GF-D8 (cell line): ENCODE measurements around the gene CNTN5.

Experiments
- DNase-seq: peaks from one replicate; lab custom pipeline; 2025; lab: John Stamatoyannopoulos, UW

Gene CNTN5

GRCh38 chr11:99932684-99933083 lies 911.9 kb downstream of the CNTN5 start:
- no peak for DNase-seq

DNA sequence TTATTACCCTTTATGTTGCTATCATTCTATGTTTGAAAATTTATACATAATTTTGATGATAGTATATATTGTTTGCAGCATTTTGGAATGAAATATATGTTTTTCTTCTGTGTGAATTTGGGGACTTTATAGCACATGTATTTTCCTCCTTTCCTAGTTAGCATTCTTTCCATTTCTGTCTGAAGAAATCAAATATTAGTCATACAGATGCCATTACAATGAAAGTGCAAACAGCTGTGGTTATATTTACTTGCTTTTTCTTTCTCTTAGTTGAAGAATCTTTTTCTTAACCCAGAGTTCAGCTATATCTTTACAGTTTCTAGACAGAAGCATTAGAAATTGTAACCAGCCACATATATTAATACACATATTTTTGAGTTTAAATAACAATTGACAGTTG lies 913.3 kb downstream of the CNTN5 start:
- DNase-seq: no peak

DNA sequence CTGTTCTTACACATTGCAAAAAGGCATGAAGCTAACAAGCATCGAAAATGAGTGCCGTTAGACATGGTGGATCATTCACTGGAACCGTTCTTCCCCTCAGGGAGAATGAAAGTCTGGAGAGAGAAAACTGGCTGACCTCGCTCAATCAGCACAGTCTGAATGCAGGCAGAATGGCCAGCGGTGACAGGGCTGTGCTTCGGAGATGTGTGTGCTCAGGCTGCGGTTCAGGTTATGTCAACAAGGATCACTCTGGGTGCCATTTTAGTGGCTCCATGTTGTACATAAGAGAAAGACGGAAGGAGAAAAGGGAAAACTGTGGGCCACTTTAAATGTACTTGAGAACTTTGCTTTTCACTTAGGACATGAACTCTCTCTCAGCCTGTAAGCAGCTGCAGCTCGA lies 916.6 kb downstream of the CNTN5 start:
- DNase-seq: no peak

DNA sequence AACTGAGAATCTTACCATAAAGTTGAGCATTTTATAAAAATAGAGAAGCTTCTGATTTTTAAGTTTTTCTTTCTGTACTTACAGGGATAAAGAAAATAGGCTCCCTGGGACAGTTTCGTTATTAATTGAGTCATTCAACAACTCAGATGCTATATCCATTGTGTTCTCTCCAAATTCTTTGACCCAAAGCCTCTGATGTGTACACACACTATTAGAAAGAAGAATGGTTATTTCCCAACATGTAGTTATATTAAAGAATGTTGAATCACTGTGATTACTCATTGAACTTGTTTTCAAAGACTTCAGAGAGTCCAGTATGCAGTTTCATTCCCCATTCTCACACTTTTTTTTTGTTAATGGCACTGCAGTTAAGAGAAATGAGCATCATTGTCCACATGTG lies 932.1 kb downstream of the CNTN5 start:
- DNase-seq: no peak

DNA sequence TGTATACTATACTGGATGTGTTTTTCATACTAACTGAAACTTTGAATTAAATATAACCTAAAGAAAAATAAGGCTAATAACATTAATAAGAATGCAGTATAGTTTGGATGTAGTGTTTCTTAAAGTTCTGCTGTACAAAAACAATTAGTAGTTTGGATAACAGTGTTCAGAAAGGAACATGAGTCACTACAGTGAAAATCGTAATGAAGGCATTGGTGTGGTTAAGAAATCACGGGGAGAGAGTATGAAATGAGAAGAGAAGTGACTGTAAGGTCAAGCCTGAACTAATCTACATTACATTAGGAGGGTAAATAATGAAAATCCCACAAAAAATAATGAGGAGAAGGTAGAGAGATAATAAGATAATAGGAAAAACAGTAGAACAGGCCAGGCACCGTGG lies 939.8 kb downstream of the CNTN5 start:
- DNase-seq: no peak

DNA sequence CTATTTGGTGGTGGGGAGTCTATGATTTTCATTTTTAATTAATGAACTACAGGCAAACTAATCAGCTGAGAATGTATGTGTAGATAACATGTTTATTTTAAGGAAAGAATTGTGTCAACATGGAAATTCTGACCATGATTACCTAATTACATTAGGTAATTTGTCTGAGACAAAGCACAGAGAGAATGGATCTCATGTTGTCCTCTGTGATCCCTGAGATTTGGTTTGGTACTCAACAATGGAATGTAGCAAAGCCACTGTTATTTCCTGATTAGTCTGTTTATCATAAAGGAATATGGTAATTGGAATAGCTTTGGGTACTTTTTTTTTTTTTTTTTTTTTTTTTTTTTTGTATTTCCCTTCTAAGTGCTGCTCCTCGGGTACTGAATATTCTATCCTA lies 947.6 kb downstream of the CNTN5 start:
- no peak for DNase-seq

- DNase-seq: no peak
These were observed 953.2 kb downstream of the CNTN5 start for GRCh38 chr11:99973993-99974392.

DNA sequence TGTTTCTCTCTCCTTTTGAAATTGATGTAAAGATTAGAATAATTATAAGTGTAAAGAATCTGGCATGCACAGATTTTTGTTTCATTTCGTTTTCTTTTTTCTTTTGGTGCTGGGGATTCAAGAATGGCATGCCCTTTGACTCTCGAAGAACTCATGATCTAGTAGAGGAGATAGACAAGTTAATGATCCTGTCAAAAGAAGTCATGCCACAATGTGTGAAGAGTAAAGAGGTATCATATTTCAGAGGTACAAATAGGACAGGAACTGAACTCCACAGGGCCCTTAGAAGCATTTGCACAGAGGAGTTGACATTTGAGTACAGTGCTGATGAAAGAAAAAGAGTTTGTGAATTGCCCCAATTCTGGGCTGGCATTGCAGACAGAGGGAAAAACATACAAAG lies 958.3 kb downstream of the CNTN5 start:
- DNase-seq: no peak

GRCh38 chr11:99987821-99988470 lies 967.2 kb downstream of the CNTN5 start:
- no peak for DNase-seq

DNA sequence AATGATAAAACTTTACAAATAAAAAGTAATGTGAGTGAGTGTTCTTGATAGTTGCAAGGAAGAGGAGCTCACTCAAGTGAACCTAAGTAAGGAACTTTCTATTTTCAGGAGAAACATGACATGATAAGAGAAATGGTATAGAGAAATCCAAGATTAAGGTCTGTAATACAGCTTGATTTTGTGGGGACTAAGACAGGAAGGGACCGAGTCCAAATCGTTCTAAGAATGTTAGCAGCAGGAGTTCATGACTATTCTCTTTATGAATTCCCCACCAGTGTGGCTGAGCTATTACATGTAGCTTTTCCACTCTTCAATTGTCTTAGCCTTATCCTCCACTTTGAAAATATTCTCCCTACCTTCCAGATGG lies 967.7 kb downstream of the CNTN5 start:
- DNase-seq: no peak

DNA sequence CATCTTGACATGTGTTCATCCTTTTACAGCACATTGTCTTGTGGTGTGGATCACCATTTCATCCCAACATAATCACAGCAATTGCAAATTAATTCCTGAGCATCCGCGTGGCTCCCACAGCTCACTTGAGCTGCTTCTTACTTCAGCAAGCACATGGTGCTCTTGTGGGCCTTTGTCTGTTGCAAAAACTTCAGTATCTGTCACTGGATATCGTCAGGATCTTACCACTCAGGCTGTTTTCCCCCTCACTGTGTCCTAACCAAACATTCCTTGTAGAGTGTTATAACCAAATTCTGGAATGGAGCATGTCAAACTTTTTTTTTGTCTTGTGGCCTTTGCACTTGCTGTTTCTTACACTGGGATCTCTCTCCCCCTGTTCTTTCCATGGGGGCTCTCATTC lies 983.2 kb downstream of the CNTN5 start:
- DNase-seq: no peak

DNA sequence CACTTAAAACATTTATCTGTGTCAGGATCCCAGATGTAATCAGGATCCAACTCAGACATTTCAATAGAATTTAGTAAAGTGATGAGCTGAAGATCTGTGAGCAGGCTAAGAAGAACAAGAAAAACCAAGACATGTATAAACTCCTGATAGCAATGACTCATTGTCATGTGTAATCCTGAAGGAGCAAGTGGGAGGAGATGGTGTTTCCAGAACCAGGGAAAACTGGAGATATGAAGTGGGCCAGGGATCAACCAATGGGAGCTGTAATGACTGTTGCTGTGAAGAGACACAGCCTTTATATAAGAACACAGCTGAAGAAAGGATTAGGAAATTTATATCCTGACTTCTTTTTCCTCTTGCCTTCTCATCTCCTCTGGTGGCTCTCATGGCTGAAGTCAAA lies 983.8 kb downstream of the CNTN5 start:
- no peak for DNase-seq

GRCh38 chr11:100008417-100008816 lies 987.7 kb downstream of the CNTN5 start:
- DNase-seq: no peak

GRCh38 chr11:100009728-100010127 lies 989.0 kb downstream of the CNTN5 start:
- DNase-seq: no peak

DNA sequence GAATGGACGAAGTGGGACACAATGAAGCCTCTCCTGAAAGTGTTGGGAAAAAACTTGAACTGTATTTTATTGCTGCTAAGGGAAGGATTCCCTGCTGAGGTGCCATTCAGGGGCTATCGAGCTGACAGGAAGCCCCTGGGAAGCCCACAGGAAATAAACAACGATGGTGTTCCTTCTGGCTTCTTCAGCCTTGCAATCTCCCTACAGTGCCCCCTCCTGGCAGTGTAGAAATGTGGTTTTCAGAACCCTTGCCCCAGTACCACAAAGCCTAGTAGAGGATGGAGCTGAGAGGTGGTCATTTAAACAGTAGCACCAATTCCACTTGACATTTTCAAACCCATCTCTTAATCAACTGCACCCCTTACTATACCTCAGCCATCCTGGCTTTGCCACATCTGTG lies 989.6 kb downstream of the CNTN5 start:
- DNase-seq: no peak

DNA sequence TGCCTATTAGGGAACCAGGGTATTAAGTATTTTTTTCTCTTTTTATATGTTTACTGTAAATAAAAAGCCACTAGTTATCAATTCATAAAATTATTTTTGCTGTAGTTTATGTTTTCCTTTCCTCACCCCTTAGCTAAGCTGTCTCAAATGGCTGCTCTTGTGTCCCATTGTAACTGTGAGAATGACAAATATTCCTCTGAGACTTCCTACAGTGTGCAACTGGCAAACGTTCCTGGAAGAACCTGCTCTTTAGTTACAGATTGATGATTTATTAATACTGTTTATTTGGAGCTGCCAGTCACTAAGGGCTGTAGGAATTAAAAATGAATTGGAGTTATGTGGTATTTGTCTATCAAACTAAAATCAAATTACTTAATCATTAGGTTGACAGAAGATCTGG lies 990.9 kb downstream of the CNTN5 start:
- no peak for DNase-seq

GRCh38 chr11:100013011-100013410 lies 992.3 kb downstream of the CNTN5 start:
- no peak for DNase-seq

DNA sequence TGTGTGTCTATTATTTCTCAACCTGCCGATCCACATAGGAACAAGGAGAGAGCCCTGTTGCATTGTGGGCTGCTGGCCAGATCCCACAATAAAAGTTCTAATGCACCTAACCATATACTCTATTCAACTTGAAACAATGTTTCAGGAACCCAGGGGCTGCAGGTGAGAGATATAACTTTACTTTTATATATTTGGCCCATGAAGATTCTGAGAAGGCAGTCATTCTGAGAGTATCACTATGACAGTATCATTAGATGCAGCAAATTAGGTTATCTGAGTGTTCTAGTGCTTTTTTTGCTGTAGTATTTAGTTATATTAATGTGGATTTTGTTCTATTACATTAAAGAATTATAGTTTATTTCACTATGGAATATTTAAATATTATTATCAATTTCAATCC lies 1011.2 kb downstream of the CNTN5 start:
- DNase-seq: no peak

- no peak for DNase-seq
These were observed 1040.3 kb downstream of the CNTN5 start for GRCh38 chr11:100061006-100061405.

DNA sequence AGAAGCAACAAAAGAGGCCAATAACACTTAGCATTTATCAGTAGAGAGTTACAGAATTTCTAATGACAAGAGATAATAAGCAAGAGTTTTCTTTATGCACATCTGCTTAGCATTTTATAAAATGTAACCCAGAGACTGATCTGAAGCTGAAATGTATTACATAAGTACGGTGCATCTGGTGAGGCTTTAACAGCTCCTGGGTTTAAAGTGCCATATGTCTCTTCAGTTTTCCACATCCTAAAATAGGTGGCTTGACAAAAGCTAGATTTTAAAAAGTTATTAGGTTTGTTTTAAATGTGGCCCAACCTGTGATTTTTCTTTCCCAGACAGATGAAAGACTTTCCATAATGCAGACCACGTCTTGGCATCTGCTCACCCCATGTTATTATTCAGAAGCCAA lies 1045.7 kb downstream of the CNTN5 start:
- DNase-seq: no peak

DNA sequence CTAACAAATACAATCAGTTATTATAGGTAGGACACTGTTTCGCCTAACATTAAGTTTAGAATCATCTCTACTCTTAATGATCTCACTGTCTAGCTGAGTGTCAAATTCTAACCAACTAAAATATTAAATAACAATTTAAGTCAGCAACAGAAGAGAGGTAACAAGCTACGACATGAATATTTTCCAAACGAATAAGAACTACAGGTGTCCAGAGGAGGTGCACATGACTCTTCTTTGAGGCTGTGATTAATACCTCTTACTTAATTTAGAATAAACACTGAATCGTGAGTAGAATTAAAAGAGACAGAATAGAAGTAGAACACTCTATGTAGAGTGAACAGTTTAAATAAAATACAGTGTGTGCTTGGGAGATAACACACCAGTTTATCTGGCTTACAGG lies 1047.4 kb downstream of the CNTN5 start:
- no peak for DNase-seq

DNA sequence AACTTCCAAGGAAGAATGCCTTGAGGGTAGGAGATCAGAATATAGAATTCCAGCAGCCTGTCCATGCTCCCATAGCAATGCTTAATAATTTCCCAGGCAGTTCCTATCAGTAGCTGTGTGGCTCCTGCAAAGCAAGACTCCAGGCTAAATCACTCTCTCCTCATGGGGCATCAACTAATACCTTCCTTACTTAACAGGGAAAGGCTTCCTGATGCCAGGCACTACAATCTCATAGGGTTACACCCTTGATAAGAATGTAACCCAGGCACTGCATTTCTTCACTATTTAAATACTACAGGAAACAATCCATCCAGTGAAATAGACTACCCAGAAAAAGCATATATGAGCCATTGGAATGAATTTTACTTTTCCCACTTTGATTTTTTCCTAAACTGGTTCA lies 1051.4 kb downstream of the CNTN5 start:
- DNase-seq: no peak

GRCh38 chr11:100080381-100080780 lies 1059.6 kb downstream of the CNTN5 start:
- no peak for DNase-seq

DNA sequence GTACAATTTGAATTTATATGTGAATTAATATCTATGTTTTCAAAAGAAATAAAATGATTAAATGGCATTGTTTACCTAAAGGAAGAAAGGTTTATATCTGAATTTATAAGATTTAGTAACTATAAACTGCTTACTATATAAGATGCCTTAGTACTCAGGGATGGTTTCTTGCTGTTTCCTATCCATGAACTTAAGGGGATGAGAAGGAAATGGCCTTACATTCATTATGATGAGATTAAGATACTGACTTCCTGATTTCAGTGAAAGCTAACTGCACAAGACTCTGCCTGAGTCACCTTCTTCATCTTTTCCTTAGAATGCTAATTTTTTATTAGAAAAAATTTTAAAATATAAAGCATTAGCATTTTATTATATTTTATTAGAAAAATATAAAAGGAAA lies 1060.1 kb downstream of the CNTN5 start:
- no peak for DNase-seq

GRCh38 chr11:100093698-100094097 lies 1072.9 kb downstream of the CNTN5 start:
- DNase-seq: no peak
